Pulmonary artery endothelial cell (primary cell): Measurements from ENCODE around the gene NOL9. TPM values are rescaled to one million over a fixed set of nuclear protein-coding genes. Genes with fewer than 3 reads are reported as not detected.
A peak's percentile ranks its signal among the peaks of the same experiment; 100 is the strongest.

Experiments
- DNase-seq: peaks from one replicate; pipeline ENCODE4 v3.0.0-alpha.2; 2011; ENCODE audit warnings: low read depth, low spot score
- total RNA-seq: library from RNA; depleted of rRNA; stranded (reverse); fragments of >200 nt; gene quantifications from 2 replicates; pipeline ENCODE4 v1.2.3, GENCODE V29; 2014

Gene NOL9
- total RNA-seq, 1 donor from 2014 or later, result 22.2 TPM

DNA sequence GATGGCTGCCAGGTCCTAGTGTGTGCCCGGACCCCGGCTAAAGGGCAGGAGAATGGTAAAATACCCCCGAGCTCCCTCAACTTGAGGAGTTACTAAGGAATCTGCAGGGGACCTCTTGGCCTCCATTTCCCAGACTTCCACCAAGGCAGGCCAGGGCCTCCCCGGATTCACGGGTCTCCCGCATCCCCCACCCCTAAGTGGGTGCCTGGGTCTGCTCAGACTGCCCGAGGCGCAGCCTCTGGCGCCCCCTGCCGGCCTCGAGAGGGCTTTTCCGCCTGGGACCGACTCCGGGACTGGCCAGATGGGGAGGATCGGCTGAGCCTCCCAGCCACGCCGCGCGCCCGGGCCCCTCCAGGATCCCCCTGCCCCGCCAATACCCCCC is 64.5 kb downstream of the NOL9 start:
- DNase-seq, result peak; percentile 24

DNA sequence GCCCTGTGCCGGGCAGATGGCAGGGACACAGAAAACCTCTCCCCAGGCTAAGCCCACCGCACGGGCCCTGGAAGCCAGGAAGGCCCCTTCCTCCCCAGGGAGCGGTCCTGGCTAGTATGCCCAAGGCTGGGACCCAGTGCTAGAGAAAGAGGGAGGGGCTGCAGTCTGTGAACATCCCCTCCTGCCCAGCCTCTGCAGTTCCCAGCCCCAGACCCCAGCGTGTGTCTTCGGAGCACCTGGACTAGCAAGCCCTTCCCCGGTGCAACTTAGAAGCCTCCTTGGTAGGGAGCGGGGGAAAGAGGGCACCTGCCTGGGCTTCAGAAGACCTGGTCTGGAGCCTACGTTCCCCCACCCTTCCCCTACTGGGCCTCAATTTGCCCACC is 64.9 kb downstream of the NOL9 start:
- no peak for DNase-seq

DNA sequence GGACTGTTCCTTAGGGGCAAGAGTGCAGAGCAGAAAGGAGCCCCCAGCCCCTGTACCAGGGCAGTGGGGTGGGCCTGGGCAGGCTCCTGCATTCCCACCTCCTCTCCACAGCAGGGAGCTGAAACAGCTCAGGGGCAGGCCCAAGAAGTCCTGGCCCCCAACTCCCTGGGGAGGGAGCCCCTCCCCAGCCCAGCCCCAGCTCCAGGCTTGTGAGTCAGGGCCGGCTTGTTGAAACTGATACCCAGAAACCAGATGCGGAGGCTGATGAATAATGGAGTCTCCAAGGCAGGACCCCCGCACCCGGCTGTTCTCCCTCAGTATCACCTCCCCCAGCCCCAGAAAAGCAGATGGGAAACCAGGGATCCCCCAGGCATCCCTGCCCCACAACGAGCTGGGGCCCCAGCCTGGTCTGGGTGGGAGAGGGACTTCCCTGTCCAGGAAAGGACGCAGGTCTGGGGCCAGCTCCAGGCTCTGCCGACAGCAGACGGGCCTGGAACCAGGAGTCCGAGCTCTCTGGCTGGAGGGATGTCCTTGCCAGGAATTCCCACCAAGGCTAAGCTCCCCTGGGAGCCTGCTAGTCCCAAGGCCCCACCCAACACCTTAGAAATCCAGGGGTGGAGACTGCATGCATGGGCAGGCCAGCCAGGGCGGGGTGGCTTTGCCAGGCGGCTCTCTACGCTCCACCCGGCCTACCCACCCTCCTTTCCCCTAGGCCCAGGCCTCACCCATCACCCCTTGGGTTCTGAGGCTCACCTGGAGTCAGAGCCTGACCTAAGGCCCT is 65.5 kb downstream of the NOL9 start:
- no peak for DNase-seq

DNA sequence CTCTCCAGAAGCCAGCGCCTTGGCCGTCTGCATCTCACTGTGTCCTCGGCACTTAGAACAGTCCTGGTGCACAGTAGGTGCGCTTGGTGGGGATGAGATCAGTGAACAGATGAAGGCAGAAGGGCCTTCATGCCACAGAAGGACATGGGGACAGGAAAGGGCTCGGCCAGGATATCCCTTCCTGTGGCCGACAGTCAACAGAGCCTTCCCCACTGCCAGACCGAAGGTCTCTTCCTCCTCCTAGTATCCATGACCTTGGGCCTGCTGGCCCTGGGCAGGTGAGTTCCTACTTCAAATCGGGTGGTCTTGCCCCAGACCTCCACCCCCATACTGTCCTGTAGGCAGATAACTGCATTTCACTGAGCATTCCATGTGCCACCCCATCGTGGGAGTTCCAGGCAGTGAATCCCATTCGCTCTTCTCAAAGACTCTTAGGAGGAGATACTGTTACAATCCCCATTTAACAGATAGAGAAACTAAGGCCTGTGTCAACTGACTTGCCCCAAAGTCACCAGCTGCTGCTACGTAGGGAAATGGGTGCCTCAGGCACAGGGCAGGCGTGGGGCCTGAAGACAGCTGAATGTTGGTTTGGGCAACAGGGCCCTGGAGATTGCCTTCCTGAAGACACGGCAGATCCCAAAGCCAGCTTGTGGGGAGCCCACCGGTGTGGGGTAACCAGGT is 66.4 kb downstream of the NOL9 start:
- no peak for DNase-seq

DNA sequence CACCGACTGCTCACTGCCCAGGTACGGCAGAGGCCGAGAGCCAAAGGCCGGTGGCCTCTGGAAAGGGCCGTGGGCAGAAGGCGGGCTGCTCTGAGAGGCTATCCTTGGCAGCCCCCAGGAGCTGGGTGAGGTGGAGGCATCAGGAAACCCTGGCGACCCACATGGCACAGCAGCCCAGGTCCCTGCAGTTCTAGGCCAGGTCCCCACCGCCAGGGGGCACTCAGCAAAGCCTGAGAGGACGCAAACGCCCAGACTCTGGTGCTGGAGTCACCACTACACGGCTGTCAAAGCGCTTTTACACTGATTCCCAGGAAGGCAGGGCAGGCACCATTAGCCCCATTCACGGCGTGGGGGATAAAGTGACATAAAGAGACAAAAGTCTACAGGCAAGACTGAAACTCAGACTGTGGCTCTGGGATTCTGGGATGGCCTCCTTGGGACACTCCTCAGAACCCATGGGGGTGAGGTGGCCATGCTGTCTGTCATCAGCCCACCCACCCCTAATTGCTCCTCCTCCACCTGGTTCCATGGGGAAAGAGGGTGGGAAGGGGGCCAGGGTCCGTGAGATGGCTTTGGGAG is 67.8 kb downstream of the NOL9 start:
- DNase-seq, result peak; percentile 59

DNA sequence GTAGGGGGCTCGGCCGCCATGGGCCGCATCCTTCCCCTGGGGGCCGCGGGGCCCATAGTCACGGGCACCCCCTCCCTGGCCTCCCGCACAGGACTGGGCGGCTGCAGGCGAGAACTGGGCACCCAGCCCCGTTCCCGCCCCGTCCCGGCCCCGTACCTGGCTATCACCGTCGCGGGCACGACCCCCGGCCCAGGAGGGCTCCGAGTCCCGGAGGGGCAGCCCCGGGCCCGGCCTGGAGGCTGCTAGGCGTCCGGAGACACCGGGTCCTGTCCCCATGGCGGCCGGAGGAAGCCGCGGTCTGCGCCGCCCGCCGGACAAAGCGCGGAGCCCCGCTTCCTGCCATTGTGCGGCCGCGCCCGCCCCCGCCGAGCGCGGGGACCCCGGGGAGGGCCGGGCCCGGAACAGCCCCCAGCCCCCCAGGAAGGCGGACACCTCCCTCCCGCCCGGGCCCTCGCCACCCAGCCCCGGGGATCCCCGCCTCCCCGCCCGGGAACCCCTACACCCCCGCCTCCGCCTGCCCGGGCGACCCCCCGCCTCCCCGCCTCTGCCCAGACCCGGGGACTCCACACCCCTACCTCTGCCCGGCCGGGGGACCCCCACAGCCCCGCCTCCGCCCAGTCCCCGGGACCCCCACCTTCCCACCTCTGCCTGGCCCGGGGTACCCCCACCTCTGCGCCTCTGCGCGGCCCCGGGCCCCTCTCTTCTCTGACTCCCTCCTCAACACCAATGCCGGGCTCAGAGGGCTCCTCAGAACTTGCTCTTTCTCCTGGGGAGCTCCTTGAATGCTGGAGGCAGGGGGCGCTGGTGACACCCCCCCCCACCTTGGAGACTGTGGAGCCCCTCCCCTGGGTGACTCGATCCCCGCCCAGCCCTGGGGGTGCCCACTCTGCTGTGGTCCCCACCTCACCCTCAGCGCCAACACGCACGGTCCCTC is 68.9 kb downstream of the NOL9 start:
- DNase-seq, result no peak

DNA sequence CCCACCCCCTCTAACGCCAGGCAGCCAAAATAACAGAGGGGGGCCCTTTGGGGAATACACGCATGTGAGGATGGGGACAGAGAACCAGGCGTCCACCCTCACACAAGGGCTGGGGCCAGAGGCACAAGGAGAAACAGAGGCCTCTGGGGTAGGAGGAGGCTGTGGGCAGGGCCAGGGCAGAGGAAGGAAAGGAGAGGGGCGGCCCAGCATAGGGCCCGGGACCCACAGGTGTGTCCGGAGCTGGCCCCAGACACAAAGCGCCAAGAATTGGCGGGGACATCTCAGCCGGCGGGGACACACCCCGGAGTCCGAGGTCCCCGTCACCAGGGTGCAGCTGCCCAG is 69.5 kb downstream of the NOL9 start:
- no peak for DNase-seq

DNA sequence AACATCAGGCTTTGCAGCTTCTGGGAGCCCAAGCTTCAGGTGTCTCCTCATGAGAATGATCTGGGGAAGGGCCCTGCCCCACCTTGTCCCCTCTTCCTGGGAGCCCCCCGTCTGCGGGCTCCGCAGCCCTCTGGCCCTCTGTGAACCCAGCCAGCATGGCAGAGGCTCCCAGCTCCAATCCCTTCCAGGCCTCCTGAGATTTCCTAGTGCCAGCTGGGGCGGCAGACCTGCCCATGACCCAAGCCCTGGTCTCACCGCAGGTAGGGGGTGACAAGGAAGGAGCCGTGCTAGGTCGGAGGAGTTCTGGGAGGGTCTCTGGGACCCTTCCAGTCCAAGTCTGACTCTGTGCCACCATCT is 70.6 kb downstream of the NOL9 start:
- DNase-seq, result no peak

DNA sequence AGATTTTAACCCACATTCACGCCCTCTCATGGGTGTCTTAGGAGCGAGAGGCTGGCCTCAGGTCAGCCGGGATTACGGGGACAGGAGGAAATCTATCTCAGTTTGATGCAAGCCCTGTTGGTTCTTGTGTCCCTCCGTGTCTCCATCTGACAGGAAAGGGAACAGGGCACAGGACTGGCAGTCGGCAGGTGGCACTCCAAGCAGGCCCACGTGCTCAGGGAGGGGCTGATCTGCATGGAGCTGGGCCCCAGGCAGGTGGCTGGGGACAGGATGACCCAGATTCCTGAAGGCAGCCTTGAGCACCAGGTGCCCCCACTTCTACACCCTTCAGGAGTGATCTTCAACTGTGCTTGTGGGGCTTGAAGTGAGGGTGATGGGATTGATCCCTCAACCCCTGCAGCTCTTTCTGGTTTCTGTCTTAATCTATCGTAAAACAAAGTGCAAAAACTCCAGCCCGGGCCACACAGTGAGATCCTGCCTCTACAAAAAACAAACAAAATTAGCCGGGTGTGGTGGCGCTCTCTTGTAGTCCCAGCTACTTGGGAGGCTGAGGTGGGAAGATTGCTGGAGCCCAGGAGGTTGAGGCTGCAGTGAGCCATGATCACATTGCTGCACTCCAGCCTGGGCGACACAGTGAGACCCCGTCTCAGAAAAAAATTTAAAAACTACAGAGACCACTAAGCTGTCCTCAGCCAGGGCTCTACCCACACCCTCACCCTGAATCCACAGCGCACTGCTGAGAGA is 71.1 kb downstream of the NOL9 start:
- no peak for DNase-seq

DNA sequence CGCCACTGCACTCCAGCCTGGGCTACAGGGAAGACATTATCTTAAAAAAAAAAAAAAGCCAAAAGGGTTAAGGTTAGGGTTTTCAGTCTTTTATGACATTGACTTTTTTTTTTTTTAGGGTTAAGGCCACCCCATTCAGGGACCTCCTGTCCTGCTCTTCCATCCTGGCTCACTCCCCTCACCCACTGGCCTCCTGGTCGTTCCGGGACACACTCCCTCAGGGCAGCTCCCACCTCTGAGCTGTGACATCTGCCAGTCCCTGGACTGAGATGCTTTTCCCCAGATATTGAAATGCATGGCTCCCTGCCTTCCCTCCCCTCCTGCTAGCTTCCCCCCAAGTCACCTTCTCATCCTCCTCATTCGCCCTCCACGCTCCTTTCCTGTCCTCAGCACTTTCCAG is 72.5 kb downstream of the NOL9 start:
- DNase-seq, result no peak

DNA sequence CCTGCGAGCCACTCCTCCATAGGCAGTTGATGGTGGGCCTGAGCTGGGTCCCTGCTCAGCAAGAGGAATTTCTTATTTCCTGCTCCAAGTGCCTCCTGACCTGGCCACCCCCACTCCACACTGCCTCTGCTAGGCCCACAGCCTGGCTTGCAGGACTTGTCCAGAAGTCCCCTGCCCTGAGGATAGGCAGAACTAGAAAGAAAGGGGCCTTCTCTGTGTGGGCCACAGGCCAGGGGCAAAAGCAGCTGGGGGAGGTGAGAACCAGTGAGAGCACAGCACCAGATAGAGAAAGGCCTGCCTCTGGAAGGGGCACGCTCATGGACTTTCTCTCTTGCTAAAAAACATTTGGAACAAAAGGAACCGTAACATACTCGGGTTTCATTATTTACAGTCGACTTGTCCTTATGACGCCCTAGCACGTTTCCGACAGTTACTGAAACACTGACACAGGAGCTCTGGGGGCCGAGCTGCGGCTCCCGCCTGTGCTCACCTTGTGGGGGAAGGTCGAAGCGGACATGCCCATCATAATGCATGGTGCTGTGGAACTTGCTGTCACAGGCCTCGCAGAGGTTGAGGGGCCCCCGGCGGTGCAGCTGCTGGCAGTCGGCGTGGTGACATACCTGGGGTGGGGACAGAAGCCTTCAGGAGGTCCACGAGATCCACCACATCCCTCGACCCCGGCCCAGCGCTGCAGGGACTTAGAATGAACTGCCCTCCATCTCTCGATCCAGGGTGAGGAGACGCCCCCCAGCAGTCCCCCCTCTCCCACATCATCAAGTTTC is 77.1 kb downstream of the NOL9 start:
- DNase-seq, result no peak

DNA sequence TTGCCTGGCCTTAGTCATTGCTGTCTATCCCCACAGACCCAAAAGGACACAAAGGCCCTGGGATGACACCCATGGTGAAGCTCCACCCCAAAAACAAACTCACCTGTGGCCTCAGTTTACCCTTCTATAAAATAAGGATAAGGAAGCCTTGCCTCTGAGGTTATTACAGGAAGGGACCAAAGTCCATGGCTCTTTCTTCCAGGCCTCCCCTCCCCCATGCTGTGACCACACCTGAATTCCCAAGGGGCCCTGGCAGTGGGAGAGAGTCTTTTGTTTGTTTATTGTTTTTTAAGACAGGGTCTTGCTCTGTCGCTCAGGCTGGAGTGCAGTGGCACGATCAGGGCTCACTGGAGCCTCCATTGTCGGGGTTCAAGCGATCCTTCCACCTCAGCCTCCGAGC is 77.8 kb downstream of the NOL9 start:
- DNase-seq, result no peak

DNA sequence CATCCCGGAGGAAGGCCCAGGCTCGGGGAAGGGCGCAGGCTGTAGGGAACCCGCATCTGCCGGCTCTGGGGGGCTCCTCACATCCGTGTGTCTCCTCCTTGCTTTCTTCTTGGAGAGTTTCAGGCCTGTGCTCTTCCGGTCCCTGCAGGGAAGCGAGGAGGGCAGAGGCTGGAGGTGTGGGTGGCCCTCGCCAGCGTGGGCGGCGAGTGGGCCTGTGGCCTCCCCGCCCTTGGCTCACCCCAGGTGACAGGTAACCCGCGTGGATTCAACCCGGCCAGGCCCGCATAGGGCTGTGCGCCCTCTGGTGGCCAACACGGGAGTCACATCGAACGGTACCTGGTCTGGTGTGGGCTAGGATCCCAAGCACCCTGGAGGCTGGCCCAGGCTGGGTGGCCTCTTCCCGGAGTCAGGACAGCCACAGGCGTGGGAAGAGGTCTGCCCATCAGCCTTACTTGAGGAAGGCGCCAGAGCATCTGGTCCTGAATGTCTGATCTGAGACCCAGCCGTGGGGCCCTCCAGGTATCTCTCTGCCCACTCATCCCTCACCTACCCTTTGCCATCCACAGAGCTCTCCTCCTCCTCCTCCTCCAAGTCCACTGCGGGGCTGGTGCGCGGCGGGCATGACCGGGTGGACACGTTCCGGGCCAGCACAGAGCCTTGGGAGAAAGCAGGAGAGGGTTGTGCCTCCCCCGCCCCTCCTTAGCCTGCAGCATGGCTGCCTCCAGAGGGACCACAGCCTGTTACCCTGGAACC is 78.8 kb downstream of the NOL9 start:
- DNase-seq, result no peak

DNA sequence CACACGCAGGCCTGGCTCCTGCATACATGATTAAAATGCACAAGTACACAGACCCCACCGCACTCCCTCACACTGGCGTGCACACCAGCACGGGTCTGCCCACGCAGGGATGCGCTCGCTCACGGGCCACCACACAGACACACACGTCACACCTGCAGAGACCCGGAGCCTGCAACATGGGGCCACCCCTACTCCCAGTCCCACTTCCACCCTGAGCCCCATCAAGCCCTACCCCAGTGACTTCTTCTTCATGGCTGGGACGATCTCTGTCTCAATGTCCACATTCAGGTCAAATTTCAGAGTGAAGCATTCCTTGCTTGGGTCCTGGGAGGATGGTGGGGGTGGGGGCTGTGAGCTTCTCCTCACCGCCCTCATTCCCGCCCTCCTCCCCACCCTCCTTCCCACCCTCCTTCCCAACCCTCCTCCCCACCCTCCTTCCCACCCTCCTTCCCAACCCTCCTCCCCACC is 79.5 kb downstream of the NOL9 start:
- no peak for DNase-seq

DNA sequence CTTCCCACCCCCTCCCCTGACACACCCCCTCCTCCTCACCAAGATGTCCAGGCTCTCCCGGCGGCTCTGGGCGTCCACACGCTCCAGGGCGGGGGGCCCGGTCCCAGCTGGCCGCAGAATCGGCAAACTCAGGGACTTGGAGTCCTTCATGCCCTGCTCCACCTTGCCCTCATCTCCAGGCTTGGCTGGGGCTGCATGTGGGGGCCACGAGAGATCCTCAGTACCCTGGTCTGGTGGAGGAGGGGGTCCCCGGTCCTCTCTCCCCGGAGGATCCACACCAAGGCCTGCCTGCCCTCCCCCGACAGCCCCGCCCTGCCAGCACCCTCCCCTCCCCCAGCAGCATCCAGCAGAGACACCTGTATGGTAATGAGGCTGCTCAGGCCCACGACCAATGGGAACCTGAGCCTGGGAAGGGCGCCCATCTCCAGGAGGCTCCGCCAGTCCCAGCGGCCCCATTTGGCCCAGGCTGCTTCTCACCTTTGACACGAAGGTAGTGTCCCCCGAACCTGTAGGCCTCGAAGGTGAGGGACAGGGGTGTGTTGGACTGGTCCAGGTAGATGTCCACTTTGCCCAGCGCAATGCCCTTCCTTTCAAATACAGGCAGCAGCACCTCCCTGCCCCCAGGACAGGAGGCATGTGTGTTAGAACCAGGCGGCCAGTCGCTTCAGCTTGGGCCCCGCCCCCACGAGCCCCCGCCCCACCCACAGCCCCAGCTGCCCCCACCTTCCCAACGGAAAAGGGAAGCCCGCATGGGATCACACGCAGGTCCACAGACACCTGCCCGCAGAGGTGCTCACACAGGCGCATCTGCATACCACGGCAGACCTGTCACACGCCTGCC is 80.1 kb downstream of the NOL9 start:
- no peak for DNase-seq

DNA sequence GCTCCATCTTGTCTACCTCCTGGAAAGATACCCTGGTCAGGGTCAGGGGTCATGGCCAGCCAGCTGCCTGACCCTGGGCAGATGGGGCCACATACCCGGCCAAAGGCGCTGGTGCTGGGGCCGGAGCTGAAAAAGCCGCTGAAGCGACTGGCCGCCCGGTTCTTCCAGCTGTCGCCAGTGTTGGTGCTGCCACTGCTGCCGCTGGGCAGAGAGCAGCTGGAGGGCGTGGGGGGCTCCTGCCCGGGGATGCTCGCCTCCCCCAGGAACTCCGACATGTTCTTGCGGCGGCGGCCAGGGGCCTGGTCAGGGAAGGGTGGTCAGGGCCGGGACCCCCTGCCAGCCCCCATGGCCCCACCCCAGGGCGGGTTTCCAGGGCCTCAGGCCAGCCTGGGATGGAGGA is 81.2 kb downstream of the NOL9 start:
- no peak for DNase-seq

DNA sequence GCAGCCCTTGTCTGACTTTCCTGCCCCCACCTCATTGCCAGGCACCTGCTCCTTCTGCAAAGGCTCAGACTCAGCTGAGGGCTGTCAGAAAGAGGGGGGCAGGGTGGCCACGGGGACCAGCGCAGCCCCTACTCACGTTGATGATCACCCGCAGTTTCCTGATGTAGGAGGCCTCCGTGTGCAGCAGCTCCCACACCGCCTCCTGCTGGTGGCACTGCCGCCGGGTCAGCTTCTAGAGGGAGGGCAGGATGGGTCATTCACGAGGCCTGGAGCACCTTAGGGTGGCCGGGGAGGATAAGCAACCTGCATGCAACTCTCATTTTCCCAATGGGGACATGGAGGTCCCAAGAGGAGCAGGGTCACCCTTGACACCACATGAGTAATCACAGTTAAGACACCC is 81.9 kb downstream of the NOL9 start:
- DNase-seq, result no peak

DNA sequence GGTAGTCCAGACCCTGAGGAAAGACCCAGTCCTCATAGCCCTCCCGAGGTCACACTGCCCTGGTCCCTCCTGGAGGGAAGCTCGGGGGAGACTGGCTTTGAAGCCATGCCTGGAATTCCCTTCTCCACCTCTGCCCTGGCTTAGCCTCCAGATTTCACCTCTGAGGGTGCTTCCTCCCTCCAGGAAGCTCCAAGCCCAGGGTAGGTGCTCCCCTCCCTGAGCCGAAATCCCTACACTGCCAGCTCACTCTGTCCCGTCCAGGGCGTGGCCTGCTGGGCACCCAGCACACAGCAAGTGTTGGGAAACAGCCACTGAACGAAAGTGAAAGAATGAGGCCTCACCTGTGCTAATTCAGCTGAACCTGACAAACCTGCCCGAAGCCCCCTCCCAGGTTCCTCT is 82.3 kb downstream of the NOL9 start:
- DNase-seq, result no peak
